Measurements from ENCODE around the gene SRC.

DNA sequence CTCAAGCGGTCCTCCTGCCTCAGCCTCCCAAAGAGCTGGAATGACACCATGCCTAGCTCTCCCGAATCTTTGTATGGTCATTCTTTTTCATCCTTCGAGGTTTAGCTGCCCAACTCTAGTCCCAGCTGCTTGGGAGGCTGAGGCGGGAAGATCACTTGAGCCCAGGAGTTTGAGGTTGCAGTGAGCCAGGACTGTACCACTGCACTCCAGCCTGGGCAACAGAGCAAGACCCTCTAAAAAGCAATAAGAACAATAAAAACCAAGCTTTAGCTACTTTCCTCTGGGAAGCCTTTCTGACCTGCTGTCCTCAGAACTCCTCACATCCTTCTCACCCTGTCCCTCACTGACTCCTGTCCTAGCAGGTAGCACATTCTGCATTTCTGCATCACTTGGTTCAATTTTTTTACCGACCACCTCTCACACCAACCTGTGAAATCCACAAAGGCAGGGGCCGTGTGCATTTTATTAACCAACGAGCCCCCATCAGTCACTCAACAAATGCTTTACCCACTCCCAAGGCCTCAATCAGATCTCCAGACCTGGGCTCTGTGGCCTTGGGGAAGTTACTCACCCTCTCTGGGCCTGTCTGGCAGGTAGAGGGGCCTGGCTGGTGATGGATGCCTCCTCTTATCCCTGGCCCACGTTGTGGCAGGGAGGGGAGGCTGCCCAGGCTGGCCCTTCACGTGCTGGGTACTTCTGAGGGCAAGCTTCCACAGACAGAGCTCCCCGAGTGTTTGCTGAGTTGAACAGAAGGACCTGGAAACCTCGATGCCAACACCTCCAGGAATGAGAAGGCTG lies 14.7 kb upstream of the SRC start:
- TF ChIP-seq, protein P1, sequence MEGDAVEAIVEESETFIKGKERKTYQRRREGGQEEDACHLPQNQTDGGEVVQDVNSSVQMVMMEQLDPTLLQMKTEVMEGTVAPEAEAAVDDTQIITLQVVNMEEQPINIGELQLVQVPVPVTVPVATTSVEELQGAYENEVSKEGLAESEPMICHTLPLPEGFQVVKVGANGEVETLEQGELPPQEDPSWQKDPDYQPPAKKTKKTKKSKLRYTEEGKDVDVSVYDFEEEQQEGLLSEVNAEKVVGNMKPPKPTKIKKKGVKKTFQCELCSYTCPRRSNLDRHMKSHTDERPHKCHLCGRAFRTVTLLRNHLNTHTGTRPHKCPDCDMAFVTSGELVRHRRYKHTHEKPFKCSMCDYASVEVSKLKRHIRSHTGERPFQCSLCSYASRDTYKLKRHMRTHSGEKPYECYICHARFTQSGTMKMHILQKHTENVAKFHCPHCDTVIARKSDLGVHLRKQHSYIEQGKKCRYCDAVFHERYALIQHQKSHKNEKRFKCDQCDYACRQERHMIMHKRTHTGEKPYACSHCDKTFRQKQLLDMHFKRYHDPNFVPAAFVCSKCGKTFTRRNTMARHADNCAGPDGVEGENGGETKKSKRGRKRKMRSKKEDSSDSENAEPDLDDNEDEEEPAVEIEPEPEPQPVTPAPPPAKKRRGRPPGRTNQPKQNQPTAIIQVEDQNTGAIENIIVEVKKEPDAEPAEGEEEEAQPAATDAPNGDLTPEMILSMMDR (IDR thresholded peaks at IDR 0.05; ENCODE audit: insufficient read depth, low read length): no peak
- TF ChIP-seq POLR2AphosphoS5 (IDR thresholded peaks at IDR 0.05; ENCODE audit: low read depth): no peak

Measured in HL-60 (cell line).